CD14-positive monocyte (primary cell): ENCODE measurements around the gene LYRM1. TPM values are rescaled to one million over a fixed set of nuclear protein-coding genes. Genes with fewer than 3 reads are reported as not detected.

ENCODE experiments used
- DNase-seq, 3 donors: peaks; one replicate each; pipeline ENCODE4 v3.0.0-alpha.2; 2011 to 2022
- H2AFZ ChIP-seq: 2 replicates; pipeline ENCODE4 v1.6.0; 2012; ENCODE audit warnings: mild to moderate bottlenecking, low read depth, low read length, inconsistent platforms; ENCODE audit not compliant: insufficient read depth, poor library complexity, severe bottlenecking
- H3K27ac ChIP-seq, 2 donors: 1 replicate in 1 of 2; 2 replicates in 1 of 2; pipeline ENCODE4 v1.5.1; 2012 to 2013; ENCODE audit warnings: low read length in 2 of 2, control low read depth in 1 of 2, inconsistent platforms in 1 of 2, low read depth in 1 of 2, mild to moderate bottlenecking in 1 of 2
- H3K27me3 ChIP-seq, 2 donors: one replicate each; pipeline versions ENCODE4 v1.6.0 to v1.6.1; 2011 to 2013; ENCODE audit warnings: low read length in 2 of 2; ENCODE audit not compliant: control insufficient read depth in 2 of 2, insufficient read depth in 2 of 2
- H3K36me3 ChIP-seq, 2 donors: replicated peaks in 1 of 2; 1 replicate in 1 of 2; 2 replicates in 1 of 2; pipeline versions ENCODE4 v1.5.1 to v1.6.1; 2012 to 2013; ENCODE audit warnings: low read length in 2 of 2, control low read depth in 1 of 2, inconsistent platforms in 1 of 2, mild to moderate bottlenecking in 1 of 2; ENCODE audit not compliant: insufficient read depth in 2 of 2, control insufficient read depth in 1 of 2
- H3K4me1 ChIP-seq, 2 donors: 1 replicate in 1 of 2; 2 replicates in 1 of 2; pipeline versions ENCODE4 v1.5.1 to v1.6.1; 2012 to 2013; ENCODE audit warnings: low read length in 2 of 2, control low read depth in 1 of 2, inconsistent platforms in 1 of 2, mild to moderate bottlenecking in 1 of 2, moderate library complexity in 1 of 2; ENCODE audit not compliant: insufficient read depth in 2 of 2, control insufficient read depth in 1 of 2
- H3K4me2 ChIP-seq: replicated peaks from 2 replicates; pipeline ENCODE3; 2012; ENCODE audit warnings: low read length, moderate library complexity, mild to moderate bottlenecking; ENCODE audit not compliant: poor library complexity, severe bottlenecking; ENCODE audit errors: extremely low read depth
- H3K4me3 ChIP-seq, 3 experiments: fragments of 200-600 bp in 1 of 3; sonication (generic) in 1 of 3; replicated peaks in 1 of 3; 1 replicate in 2 of 3; 2 replicates in 1 of 3; pipeline ENCODE4 v1.5.1; 2011 to 2013; ENCODE audit warnings: low read length in 3 of 3, mild to moderate bottlenecking in 3 of 3, control low read depth in 2 of 3, low read depth in 2 of 3, inconsistent platforms in 1 of 3, moderate library complexity in 1 of 3
- H3K79me2 ChIP-seq: 2 replicates; pipeline ENCODE4 v1.6.0; 2012; ENCODE audit warnings: mild to moderate bottlenecking, control low read depth, inconsistent platforms, low read length, moderate library complexity; ENCODE audit not compliant: insufficient read depth
- H3K9ac ChIP-seq: 2 replicates; pipeline ENCODE4 v1.6.0; 2017; ENCODE audit warnings: low read length, mild to moderate bottlenecking; ENCODE audit not compliant: insufficient read depth, poor library complexity, severe bottlenecking
- H3K9me3 ChIP-seq, 2 donors: replicated peaks in 1 of 2; 1 replicate in 1 of 2; 2 replicates in 1 of 2; pipeline versions ENCODE4 v1.5.1 to v1.6.1; 2012 to 2013; ENCODE audit warnings: low read length in 2 of 2, control low read depth in 1 of 2; ENCODE audit not compliant: control insufficient read depth in 1 of 2, insufficient read depth in 1 of 2
- H4K20me1 ChIP-seq: 2 replicates; pipeline ENCODE4 v1.6.0; 2012; ENCODE audit warnings: mild to moderate bottlenecking, low read length, control low read depth, moderate library complexity; ENCODE audit not compliant: insufficient read depth
- H3K27ac Mint-ChIP-seq, 7 donors: one replicate each; pipeline ENCODE4 v1.8.0; 2020; ENCODE audit warnings: mild to moderate bottlenecking in 7 of 7, mixed read lengths in 7 of 7, moderate library complexity in 6 of 7, inconsistent platforms in 2 of 7
- H3K27me3 Mint-ChIP-seq, 3 donors: one replicate each; pipeline ENCODE4 v1.8.0; 2021 to 2022; ENCODE audit warnings: low read depth in 3 of 3, mild to moderate bottlenecking in 3 of 3, mixed read lengths in 3 of 3, moderate library complexity in 3 of 3, inconsistent platforms in 1 of 3
- H3K36me3 Mint-ChIP-seq, 2 donors: one replicate each; pipeline ENCODE4 v1.8.0; 2020; ENCODE audit warnings: mixed read lengths in 2 of 2, inconsistent platforms in 1 of 2, mild to moderate bottlenecking in 1 of 2
- H3K4me1 Mint-ChIP-seq: one replicate; pipeline ENCODE4 v1.8.0; 2020; ENCODE audit warnings: mild to moderate bottlenecking, mixed read lengths
- H3K4me3 Mint-ChIP-seq, 2 donors: one replicate each; pipeline ENCODE4 v1.8.0; 2020; ENCODE audit warnings: mild to moderate bottlenecking in 2 of 2, mixed read lengths in 2 of 2, moderate library complexity in 1 of 2
- H3K9me3 Mint-ChIP-seq, 7 donors: one replicate each; pipeline ENCODE4 v1.8.0; 2020 to 2022; ENCODE audit warnings: mixed read lengths in 7 of 7, mild to moderate bottlenecking in 6 of 7, moderate library complexity in 6 of 7, inconsistent platforms in 2 of 7
- WGBS: methylation state at CpG from one replicate; pipeline ENCODE4 v1.1.5; 2013; ENCODE audit warnings: missing lambda C conversion rate; ENCODE audit not compliant: insufficient coverage; 5-methylcytosine and 5-hydroxymethylcytosine counted together
- intact Hi-C, 2 donors: fragments of 100-400 bp; cut with micrococcal nuclease; formaldehyde crosslinking; loops; one replicate each; pipeline versions ENCODE4 v1.15.0 to v1.15.1; 2023
- polyA plus RNA-seq, 3 donors: library from polyadenylated mRNA; depleted of rRNA in 1 of 3; unstranded in 2 of 3; stranded (reverse) in 1 of 3; fragments of 300-500 nt in 2 of 3; fragments of >200 nt in 1 of 3; fragmentation: Illumina TruSeq in 2 of 3; gene quantifications; 1 replicate in 2 of 3; 2 replicates in 1 of 3; pipeline ENCODE4 v1.2.3, GENCODE V29; 2012 to 2021
- TF ChIP-seq, protein P1 (sequence below): fragments of 200-600 bp; IDR thresholded peaks from one replicate; pipeline ENCODE4 v1.8.0; 2022; ENCODE audit warnings: antibody characterized with exemption, mild to moderate bottlenecking

Gene LYRM1
- polyA plus RNA-seq, 3 donors, result 14.8 to 29.5 (median 25.5) TPM

DNA sequence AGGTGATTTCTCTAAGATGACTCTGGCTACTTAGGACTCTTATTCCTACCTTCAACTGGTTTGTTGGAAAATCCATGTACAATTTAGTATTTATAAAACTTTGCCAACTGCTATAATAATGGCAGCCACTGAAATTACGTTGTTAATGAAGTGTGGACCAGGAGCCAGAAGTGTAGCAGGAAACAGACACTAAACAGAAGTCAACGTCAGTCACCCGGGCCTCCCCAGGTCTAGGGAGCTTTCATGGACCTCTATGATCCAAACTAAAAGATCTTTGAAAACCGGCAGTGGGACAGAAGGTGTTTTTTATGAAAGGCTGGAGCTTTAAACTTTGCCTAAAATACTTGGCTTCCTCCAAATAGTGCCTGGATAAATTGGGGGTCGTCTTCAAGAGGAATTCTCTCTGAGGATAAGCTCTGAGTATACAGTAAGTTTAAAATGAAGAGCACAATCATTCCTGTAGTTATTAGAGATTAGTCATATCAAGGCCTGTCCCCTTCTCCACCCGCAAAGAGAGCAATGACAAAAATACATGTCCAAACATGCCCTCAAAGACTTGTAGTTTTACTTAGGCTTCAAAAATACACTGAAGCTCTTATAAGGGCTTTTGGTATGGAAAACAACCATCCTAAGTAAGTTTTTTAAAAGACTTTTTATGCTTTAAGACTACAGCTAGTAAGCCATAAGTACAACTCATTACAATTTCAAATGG lies 35.0 kb upstream of the LYRM1 start:
- H3K27me3 Mint-ChIP-seq, result peaks cover 0 to 2% (median 0%) of the 10 kb centered on the region in 3 donors
- H3K9ac ChIP-seq, result no peak overlapping the region
- TF ChIP-seq, protein P1, sequence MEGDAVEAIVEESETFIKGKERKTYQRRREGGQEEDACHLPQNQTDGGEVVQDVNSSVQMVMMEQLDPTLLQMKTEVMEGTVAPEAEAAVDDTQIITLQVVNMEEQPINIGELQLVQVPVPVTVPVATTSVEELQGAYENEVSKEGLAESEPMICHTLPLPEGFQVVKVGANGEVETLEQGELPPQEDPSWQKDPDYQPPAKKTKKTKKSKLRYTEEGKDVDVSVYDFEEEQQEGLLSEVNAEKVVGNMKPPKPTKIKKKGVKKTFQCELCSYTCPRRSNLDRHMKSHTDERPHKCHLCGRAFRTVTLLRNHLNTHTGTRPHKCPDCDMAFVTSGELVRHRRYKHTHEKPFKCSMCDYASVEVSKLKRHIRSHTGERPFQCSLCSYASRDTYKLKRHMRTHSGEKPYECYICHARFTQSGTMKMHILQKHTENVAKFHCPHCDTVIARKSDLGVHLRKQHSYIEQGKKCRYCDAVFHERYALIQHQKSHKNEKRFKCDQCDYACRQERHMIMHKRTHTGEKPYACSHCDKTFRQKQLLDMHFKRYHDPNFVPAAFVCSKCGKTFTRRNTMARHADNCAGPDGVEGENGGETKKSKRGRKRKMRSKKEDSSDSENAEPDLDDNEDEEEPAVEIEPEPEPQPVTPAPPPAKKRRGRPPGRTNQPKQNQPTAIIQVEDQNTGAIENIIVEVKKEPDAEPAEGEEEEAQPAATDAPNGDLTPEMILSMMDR, result no peak
- peaks cover 54% of the 10 kb centered on the region for H4K20me1 ChIP-seq
- H3K9me3 ChIP-seq, result no peaks in the 10 kb centered on the region
- whole genome bisulfite sequencing, result 100% methylated on average over 2 of the region's 6 CpGs
- H3K27ac Mint-ChIP-seq, result no peak overlapping the region
- H3K4me2 ChIP-seq, result no peak overlapping the region
- H3K79me2 ChIP-seq, result peaks cover 7% of the 10 kb centered on the region
- no peak overlapping the region for H3K4me3 ChIP-seq
- no peak overlapping the region for H3K4me3 Mint-ChIP-seq
- peaks cover 20 to 23% of the 10 kb centered on the region in 2 donors for H3K36me3 ChIP-seq
- peaks cover 21 to 27% of the 10 kb centered on the region in 2 donors for H3K36me3 Mint-ChIP-seq
- no peak for DNase-seq
- intact Hi-C loops, result loop anchor here in 1 of 2 donors (10.0 kb wide), 1 partner anchor 69 kb away; no protein-coding TSS in a partner anchor
- H3K27me3 ChIP-seq, result no peaks in the 10 kb centered on the region
- no peak overlapping the region for H3K27ac ChIP-seq
- no peaks in the 10 kb centered on the region for H3K9me3 Mint-ChIP-seq
- peaks cover 14% of the 10 kb centered on the region for H3K4me1 Mint-ChIP-seq
- peaks cover 7% of the 10 kb centered on the region in 2 donors for H3K4me1 ChIP-seq
- H2AFZ ChIP-seq, result no peak overlapping the region

DNA sequence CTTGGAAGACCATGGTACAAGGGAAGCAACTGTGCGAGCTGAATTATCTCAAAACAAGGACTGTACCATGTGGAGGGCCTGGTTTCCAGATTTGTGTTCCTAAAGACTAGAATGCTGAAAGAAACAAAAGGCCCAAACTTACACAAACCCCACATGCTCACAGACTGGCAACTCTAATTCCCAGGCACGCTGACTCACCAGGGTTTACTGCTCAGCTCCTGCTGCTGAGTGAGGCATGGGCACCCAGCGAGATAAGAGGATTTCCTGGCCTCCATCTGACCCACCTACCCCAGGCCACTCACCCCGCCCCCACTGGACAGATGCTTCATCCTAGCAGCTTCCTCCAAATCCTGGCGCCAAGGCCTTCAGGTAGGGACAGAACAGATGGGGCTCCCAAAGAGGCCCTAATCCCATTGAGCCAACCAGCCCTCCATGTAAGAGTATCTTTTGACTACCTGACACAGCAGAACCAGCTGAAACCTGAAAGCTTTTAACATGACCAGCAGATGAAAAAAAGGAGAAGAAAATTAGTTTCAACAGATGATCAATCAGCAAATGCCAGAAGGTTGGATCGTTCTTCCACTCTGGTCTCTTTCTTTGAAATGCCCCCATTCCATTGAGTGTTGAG lies 34.3 kb upstream of the LYRM1 start:
- Histone ChIP-seq H3K9ac (no peak overlapping the region), H3K4me1 (peaks cover 7 to 9% of the 10 kb centered on the region in 2 donors), H3K9me3 (no peaks in the 10 kb centered on the region), H2AFZ (no peak overlapping the region), H3K79me2 (peaks cover 7% of the 10 kb centered on the region), H3K4me3 (no peak overlapping the region), H3K36me3 (peaks cover 13 to 16% of the 10 kb centered on the region in 2 donors), H3K27me3 (no peaks in the 10 kb centered on the region), H3K4me2 (no peak overlapping the region), H3K27ac (no peak overlapping the region), H4K20me1 (peaks cover 60% of the 10 kb centered on the region)
- WGBS, result 65% methylated on average over 4 of the region's 6 CpGs
- H3K9me3 Mint-ChIP-seq, result no peaks in the 10 kb centered on the region
- peaks cover 17% of the 10 kb centered on the region for H3K4me1 Mint-ChIP-seq
- peaks cover 17 to 22% of the 10 kb centered on the region in 2 donors for H3K36me3 Mint-ChIP-seq
- H3K27ac Mint-ChIP-seq, result peak overlapping the region in 1 of 7 donors; percentile 15
- DNase-seq, result peak in 1 of 3 donors; percentile 15
- TF ChIP-seq, protein P1, result no peak
- H3K27me3 Mint-ChIP-seq, result peaks cover 0 to 2% (median 0%) of the 10 kb centered on the region in 3 donors
- intact Hi-C loops, result loop anchor here in 1 of 2 donors (10.0 kb wide), 1 partner anchor 69 kb away; no protein-coding TSS in a partner anchor
- no peak overlapping the region for H3K4me3 Mint-ChIP-seq
